ENCODE results near the gene VPS8.

Gene VPS8

GRCh38 chr3:184781801-184782200 lies 30.2 kb upstream of the VPS8 start:
- no peak for DNase-seq
- H3K27me3 ChIP-seq (replicated peaks): peaks cover 3% of the 10 kb centered on the region
- no peak overlapping the region for H3K4me3 ChIP-seq (ENCODE audit: low read depth, low read length)
- H3K27ac ChIP-seq: no peak overlapping the region
- H3K36me3 ChIP-seq (replicated peaks): no peaks in the 10 kb centered on the region
- no peak for TF ChIP-seq CTCF (IDR thresholded peaks at IDR 0.05; ENCODE audit: low read depth, low read length, missing control alignments)
- in situ Hi-C loops (cut with HindIII; ENCODE audit: low pct_ligation_motif_present, low sequenced_read_pairs): no loop called here

GRCh38 chr3:184783319-184783718 lies 28.6 kb upstream of the VPS8 start:
- no peak overlapping the region for H3K27ac ChIP-seq
- peaks cover 3% of the 10 kb centered on the region for H3K27me3 ChIP-seq (replicated peaks)
- no peak overlapping the region for H3K4me3 ChIP-seq (ENCODE audit: low read depth, low read length)
- no peak for DNase-seq
- no peaks in the 10 kb centered on the region for H3K36me3 ChIP-seq (replicated peaks)
- no peak for TF ChIP-seq CTCF (IDR thresholded peaks at IDR 0.05; ENCODE audit: low read depth, low read length, missing control alignments)
- in situ Hi-C loops (cut with HindIII; ENCODE audit: low pct_ligation_motif_present, low sequenced_read_pairs): no loop called here

- no peak overlapping the region for H3K4me3 ChIP-seq (ENCODE audit: low read depth, low read length)
- in situ Hi-C loops (cut with HindIII; ENCODE audit: low pct_ligation_motif_present, low sequenced_read_pairs): no loop called here
- no peaks in the 10 kb centered on the region for H3K27me3 ChIP-seq (replicated peaks)
- DNase-seq: no peak
- H3K27ac ChIP-seq: no peak overlapping the region
- no peaks in the 10 kb centered on the region for H3K36me3 ChIP-seq (replicated peaks)
- no peak for TF ChIP-seq CTCF (IDR thresholded peaks at IDR 0.05; ENCODE audit: low read depth, low read length, missing control alignments)
These were observed 27.1 kb upstream of the VPS8 start for GRCh38 chr3:184784731-184785500.

DNA sequence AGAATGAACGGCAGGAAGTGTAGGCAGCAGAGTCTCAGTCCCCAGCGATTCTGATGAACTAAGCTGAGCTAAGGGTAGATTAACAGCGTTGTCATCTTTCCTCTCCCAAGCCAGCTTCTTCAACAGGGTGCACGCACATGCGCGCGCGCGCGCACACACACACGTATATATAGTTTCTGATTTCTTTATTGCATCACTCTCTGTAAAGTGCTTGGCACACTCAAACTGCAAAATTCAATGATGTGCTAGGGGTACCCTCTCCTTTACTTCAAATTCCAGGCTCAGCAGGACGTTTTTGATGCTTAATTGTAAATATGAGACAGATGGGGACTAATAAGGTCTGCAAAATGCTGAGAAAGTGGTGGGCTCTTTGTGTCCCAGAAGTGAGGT lies 26.1 kb upstream of the VPS8 start:
- TF ChIP-seq CTCF (IDR thresholded peaks at IDR 0.05; ENCODE audit: low read depth, low read length, missing control alignments): no peak
- Histone ChIP-seq H3K36me3 (replicated peaks) (no peaks in the 10 kb centered on the region), H3K4me3 (ENCODE audit: low read depth, low read length) (peak overlapping the region; percentile 3), H3K27me3 (replicated peaks) (no peaks in the 10 kb centered on the region), H3K27ac (peak overlapping the region; percentile 78)
- no peak for DNase-seq
- in situ Hi-C loops (cut with HindIII; ENCODE audit: low pct_ligation_motif_present, low sequenced_read_pairs): no loop called here

DNA sequence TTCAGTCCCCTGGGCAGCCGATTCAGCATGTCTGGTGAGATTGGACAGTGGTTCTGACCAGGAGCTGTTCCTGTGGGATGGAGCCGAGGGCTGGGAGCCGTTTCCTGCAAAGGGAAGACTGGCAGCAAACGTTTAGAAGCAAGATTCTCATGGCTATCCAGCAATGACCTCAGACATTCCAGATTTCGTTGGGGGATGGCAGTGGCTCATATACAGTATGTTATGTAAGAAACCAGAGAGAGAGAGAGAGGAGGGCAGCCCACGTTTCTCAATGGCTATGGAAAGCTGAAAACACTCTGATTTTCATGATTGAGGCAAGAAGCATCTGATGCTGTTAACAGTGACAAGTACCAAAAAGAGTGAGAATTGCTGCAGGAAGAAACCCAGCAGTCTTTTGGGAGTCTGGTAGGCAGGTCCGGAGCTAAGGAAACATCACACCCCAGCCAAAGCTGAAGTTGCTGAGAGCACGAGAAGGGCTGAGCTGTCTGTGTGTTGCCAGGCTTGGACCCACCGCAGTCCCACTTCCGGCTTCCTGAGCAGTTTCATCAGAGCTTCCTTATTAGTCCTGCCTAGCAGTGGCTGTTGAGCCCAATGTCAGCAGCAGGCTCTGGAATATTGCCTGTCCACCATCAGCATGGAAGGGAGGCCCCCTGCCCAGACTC lies 25.6 kb upstream of the VPS8 start:
- peak; percentile 89 for DNase-seq
- Histone ChIP-seq H3K27ac (peak overlapping the region; percentile 78), H3K4me3 (ENCODE audit: low read depth, low read length) (peak overlapping the region; percentile 3), H3K27me3 (replicated peaks) (no peaks in the 10 kb centered on the region), H3K36me3 (replicated peaks) (no peaks in the 10 kb centered on the region)
- no peak for TF ChIP-seq CTCF (IDR thresholded peaks at IDR 0.05; ENCODE audit: low read depth, low read length, missing control alignments)
- in situ Hi-C loops (cut with HindIII; ENCODE audit: low pct_ligation_motif_present, low sequenced_read_pairs): no loop called here
